HepG2 (cell line): ENCODE measurements around the gene TOGARAM1. TPM values are rescaled to one million over a fixed set of nuclear protein-coding genes. Genes with fewer than 3 reads are reported as not detected.
A peak's percentile ranks its signal among the peaks of the same experiment; 100 is the strongest.

Experiments used
- CEBPB ChIP-seq: IDR thresholded peaks from 2 replicates; pipeline ENCODE4 v1.6.1; 2011; ENCODE audit warnings: low read depth, low read length, improper control_type of control experiment, borderline replicate concordance
- ELF3 ChIP-seq: IDR thresholded peaks from 2 replicates; pipeline ENCODE4 v1.6.1; 2016; ENCODE audit warnings: missing genetic modification reagents, missing compliant biosample characterization
- MED8 ChIP-seq: sonication (generic); formaldehyde crosslinking; IDR thresholded peaks from 2 replicates; pipeline ENCODE4 v1.8.1; 2023; ENCODE audit warnings: mild to moderate bottlenecking, missing genetic modification reagents; ENCODE audit not compliant: insufficient replicate concordance
- NAIF1 ChIP-seq: sonication (generic); formaldehyde crosslinking; IDR thresholded peaks from 2 replicates; pipeline ENCODE4 v1.5.0; 2020; ENCODE audit warnings: mild to moderate bottlenecking, missing genetic modification reagents, borderline replicate concordance
- PHB2 ChIP-seq: fragments of 450-650 bp; IDR thresholded peaks from 2 replicates; pipeline ENCODE4 v1.6.1; 2018; ENCODE audit not compliant: partially characterized antibody
- PRPF4 ChIP-seq: fragments of 200-400 bp; formaldehyde crosslinking; IDR thresholded peaks from 2 replicates; pipeline ENCODE4 v1.6.1; 2016; ENCODE audit warnings: low read length, low read depth; ENCODE audit not compliant: poor library complexity, severe bottlenecking
- REPIN1 ChIP-seq: sonication (generic); formaldehyde crosslinking; IDR thresholded peaks from 2 replicates; pipeline ENCODE4 v1.8.0; 2022; ENCODE audit warnings: missing genetic modification reagents, low read depth, mild to moderate bottlenecking, borderline replicate concordance
- SMYD3 ChIP-seq: sonication (generic); formaldehyde crosslinking; IDR thresholded peaks from 2 replicates; pipeline ENCODE4 v1.8.1; 2023; ENCODE audit warnings: mild to moderate bottlenecking, missing genetic modification reagents
- SNAPC2 ChIP-seq: sonication (generic); formaldehyde crosslinking; IDR thresholded peaks from 2 replicates; pipeline ENCODE4 v1.8.1; 2022; ENCODE audit warnings: mild to moderate bottlenecking, missing genetic modification reagents
- TAF1 ChIP-seq: sonication (generic); formaldehyde crosslinking; IDR thresholded peaks from 2 replicates; pipeline ENCODE4 v1.4.0; 2020; ENCODE audit warnings: missing genetic modification reagents
- ZNF572 ChIP-seq: sonication (generic); formaldehyde crosslinking; IDR thresholded peaks from 2 replicates; pipeline ENCODE4 v1.5.1; 2020; ENCODE audit warnings: mild to moderate bottlenecking, missing genetic modification reagents
- ZNF720 ChIP-seq: sonication (generic); formaldehyde crosslinking; IDR thresholded peaks from 2 replicates; pipeline ENCODE4 v1.4.0; 2020; ENCODE audit warnings: missing genetic modification reagents
- polyA plus RNA-seq, 8 experiments: library from polyadenylated mRNA; depleted of rRNA in 3 of 8; stranded (reverse) in 7 of 8; unstranded in 1 of 8; fragments of >200 nt; fragmentation: Illumina TruSeq in 4 of 8; extraction: Trizol in 4 of 8; gene quantifications; 2 replicates each; pipeline versions ENCODE4 v1.2.1 to v1.2.3, GENCODE V29; 2011 to 2016; ENCODE audit warnings: low read depth in 4 of 8, missing spikeins in 1 of 8, mixed read lengths in 1 of 8; ENCODE audit not compliant: insufficient read depth in 1 of 8
- total RNA-seq, 5 experiments: library from RNA; depleted of rRNA; stranded (reverse); fragments of >200 nt; fragmentation: Illumina TruSeq; extraction: Trizol; gene quantifications; 2 replicates each; pipeline ENCODE4 v1.2.3, GENCODE V29; 2016; ENCODE audit warnings: low read depth in 1 of 5
- TF ChIP-seq, protein P1 (sequence below): sonication (generic); formaldehyde crosslinking; IDR thresholded peaks from 2 replicates; pipeline ENCODE4 v1.4.0; 2020; ENCODE audit warnings: missing genetic modification reagents, mild to moderate bottlenecking, borderline replicate concordance
- TF ChIP-seq, protein P2 (sequence below): sonication (generic); formaldehyde crosslinking; IDR thresholded peaks from 2 replicates; pipeline ENCODE4 v1.8.0; 2022; ENCODE audit warnings: missing genetic modification reagents, mild to moderate bottlenecking, inconsistent platforms, borderline replicate concordance
- TF ChIP-seq, protein P3 (sequence below): sonication (generic); formaldehyde crosslinking; conservative IDR thresholded peaks from 2 replicates; pipeline ENCODE4 v1.8.0; 2022; ENCODE audit warnings: low read depth, missing genetic modification reagents
- TF ChIP-seq, protein P4 (sequence below), 2 experiments: sonication (generic) in 1 of 2; formaldehyde crosslinking in 1 of 2; IDR thresholded peaks; 2 replicates each; pipeline versions ENCODE4 v1.5.1 to v1.6.1; 2011 to 2020; ENCODE audit warnings: borderline replicate concordance in 1 of 2, low read depth in 1 of 2, low read length in 1 of 2, mild to moderate bottlenecking in 1 of 2, missing genetic modification reagents in 1 of 2, moderate library complexity in 1 of 2
- TF ChIP-seq, protein P5 (sequence below): sonication (generic); formaldehyde crosslinking; IDR thresholded peaks from 2 replicates; pipeline ENCODE4 v1.4.0; 2020; ENCODE audit warnings: missing genetic modification reagents, borderline replicate concordance

Gene TOGARAM1
- total and polyA plus RNA-seq, 2 of the 13 experiments (the other 11 are each of a cell fraction or from before 2014, with no cell fraction given) = 5.6 to 9.8 TPM

DNA sequence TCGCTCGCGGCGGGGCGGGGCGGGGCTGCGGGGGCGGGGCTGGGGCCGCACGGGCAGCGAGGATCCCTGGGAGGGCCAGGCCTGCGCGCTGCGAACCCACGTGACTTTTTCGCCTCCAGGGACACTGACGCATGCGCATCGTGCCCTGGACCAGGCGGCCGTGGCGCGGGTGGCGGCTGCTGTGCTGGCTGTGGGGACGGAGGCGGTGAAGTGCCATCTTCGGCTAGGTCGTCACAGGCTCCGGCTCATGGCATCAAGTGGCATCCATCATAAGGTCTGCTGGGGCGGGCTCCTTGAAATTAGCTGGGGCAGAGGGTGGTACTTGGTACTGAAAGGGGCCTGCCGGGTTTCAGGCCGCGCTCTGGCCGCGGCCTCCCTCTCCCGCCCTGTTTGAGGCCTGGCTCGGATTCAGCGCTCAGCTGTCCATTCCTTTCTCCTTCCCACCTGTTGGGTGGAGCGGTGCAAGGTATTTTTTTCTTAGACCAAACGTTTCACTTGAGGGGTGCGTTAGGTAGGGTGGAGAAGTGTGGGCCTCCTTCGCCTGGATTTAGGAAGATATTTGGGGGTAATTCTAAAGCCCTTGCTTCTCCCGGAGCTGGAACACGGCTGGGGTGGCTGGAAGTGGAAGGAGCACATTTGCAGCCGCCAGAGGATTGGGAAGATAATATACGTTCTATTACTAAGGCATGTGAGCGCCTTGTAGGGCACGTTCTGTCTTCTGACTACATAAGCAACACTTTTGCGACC, 122.2 kb downstream of the TOGARAM1 start, which contains the start of gene PRPF39 (continued):
- no peak for TF ChIP-seq MED8
- no peak for TF ChIP-seq ELF3
- TF ChIP-seq, protein P1, sequence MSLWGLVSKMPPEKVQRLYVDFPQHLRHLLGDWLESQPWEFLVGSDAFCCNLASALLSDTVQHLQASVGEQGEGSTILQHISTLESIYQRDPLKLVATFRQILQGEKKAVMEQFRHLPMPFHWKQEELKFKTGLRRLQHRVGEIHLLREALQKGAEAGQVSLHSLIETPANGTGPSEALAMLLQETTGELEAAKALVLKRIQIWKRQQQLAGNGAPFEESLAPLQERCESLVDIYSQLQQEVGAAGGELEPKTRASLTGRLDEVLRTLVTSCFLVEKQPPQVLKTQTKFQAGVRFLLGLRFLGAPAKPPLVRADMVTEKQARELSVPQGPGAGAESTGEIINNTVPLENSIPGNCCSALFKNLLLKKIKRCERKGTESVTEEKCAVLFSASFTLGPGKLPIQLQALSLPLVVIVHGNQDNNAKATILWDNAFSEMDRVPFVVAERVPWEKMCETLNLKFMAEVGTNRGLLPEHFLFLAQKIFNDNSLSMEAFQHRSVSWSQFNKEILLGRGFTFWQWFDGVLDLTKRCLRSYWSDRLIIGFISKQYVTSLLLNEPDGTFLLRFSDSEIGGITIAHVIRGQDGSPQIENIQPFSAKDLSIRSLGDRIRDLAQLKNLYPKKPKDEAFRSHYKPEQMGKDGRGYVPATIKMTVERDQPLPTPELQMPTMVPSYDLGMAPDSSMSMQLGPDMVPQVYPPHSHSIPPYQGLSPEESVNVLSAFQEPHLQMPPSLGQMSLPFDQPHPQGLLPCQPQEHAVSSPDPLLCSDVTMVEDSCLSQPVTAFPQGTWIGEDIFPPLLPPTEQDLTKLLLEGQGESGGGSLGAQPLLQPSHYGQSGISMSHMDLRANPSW (CRISPR knock-in tag) = no peak
- TF ChIP-seq SMYD3 (CRISPR knock-in tag) = no peak
- TF ChIP-seq TAF1 (CRISPR knock-in tag) = peak; percentile 82
- no peak for TF ChIP-seq ZNF572 (CRISPR knock-in tag)
- TF ChIP-seq, protein P2, sequence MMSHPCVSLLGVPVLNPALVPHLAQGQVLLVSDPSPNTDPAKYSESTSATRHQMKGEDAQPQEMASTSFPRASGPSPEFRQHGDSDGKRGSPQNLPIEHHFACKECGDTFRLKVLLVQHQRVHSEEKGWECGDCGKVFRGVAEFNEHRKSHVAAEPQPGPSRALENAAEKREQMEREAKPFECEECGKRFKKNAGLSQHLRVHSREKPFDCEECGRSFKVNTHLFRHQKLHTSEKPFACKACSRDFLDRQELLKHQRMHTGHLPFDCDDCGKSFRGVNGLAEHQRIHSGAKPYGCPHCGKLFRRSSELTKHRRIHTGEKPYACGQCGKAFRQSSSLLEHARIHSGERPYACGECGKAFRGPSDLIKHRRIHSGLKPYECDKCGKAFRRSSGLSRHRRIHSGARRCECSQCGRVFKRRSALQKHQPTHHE = no peak
- TF ChIP-seq PHB2 = no peak
- TF ChIP-seq PRPF4 = no peak
- peak; percentile 65; the same call in 1 of the 2 replicates for TF ChIP-seq REPIN1 (CRISPR knock-in tag)
- 0 out of 2 replicates have a peak, but pooled peaks have one; percentile 62 for TF ChIP-seq SNAPC2 (CRISPR knock-in tag)
- TF ChIP-seq, protein P3, sequence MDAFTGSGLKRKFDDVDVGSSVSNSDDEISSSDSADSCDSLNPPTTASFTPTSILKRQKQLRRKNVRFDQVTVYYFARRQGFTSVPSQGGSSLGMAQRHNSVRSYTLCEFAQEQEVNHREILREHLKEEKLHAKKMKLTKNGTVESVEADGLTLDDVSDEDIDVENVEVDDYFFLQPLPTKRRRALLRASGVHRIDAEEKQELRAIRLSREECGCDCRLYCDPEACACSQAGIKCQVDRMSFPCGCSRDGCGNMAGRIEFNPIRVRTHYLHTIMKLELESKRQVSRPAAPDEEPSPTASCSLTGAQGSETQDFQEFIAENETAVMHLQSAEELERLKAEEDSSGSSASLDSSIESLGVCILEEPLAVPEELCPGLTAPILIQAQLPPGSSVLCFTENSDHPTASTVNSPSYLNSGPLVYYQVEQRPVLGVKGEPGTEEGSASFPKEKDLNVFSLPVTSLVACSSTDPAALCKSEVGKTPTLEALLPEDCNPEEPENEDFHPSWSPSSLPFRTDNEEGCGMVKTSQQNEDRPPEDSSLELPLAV (CRISPR knock-in tag) = no peak
- TF ChIP-seq NAIF1 = no peak
- TF ChIP-seq ZNF720 (CRISPR knock-in tag) = no peak
- TF ChIP-seq, protein P4, sequence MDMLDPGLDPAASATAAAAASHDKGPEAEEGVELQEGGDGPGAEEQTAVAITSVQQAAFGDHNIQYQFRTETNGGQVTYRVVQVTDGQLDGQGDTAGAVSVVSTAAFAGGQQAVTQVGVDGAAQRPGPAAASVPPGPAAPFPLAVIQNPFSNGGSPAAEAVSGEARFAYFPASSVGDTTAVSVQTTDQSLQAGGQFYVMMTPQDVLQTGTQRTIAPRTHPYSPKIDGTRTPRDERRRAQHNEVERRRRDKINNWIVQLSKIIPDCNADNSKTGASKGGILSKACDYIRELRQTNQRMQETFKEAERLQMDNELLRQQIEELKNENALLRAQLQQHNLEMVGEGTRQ (IDR thresholded peaks at IDR 0.05; ENCODE audit: low read depth, low read length) = peak; percentile 82
- TF ChIP-seq, protein P4 (CRISPR knock-in tag; IDR thresholded peaks at IDR 0.05; ENCODE audit: borderline replicate concordance) = peak; percentile 65; the same call in 1 of the 2 replicates
- TF ChIP-seq, protein P5, sequence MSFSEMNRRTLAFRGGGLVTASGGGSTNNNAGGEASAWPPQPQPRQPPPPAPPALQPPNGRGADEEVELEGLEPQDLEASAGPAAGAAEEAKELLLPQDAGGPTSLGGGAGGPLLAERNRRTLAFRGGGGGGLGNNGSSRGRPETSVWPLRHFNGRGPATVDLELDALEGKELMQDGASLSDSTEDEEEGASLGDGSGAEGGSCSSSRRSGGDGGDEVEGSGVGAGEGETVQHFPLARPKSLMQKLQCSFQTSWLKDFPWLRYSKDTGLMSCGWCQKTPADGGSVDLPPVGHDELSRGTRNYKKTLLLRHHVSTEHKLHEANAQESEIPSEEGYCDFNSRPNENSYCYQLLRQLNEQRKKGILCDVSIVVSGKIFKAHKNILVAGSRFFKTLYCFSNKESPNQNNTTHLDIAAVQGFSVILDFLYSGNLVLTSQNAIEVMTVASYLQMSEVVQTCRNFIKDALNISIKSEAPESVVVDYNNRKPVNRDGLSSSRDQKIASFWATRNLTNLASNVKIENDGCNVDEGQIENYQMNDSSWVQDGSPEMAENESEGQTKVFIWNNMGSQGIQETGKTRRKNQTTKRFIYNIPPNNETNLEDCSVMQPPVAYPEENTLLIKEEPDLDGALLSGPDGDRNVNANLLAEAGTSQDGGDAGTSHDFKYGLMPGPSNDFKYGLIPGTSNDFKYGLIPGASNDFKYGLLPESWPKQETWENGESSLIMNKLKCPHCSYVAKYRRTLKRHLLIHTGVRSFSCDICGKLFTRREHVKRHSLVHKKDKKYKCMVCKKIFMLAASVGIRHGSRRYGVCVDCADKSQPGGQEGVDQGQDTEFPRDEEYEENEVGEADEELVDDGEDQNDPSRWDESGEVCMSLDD (CRISPR knock-in tag) = 0 out of 2 replicates have a peak, but pooled peaks have one; percentile 23
- no peak for TF ChIP-seq CEBPB
